ENCODE measurements around the gene CDC42BPB.

GRCh38 chr14:103008126-103008525 lies 49.2 kb downstream of the CDC42BPB start:
- TF ChIP-seq POLR2AphosphoS5 (IDR thresholded peaks at IDR 0.05; ENCODE audit: low read depth, low read length), result no peak
- no peak for TF ChIP-seq TEAD4 (IDR thresholded peaks at IDR 0.05; ENCODE audit: borderline replicate concordance, insufficient read depth)
- TF ChIP-seq CTCF (IDR thresholded peaks at IDR 0.05), result no peak
- no peak for TF ChIP-seq PBX3 (IDR thresholded peaks at IDR 0.05)
- TF ChIP-seq SMC3 (IDR thresholded peaks at IDR 0.05; ENCODE audit: low read depth, low read length), result no peak
- no peak for TF ChIP-seq ZBTB33 (IDR thresholded peaks at IDR 0.05; ENCODE audit: borderline replicate concordance, low read depth)
- TF ChIP-seq TAF1 (IDR thresholded peaks at IDR 0.05; ENCODE audit: borderline replicate concordance, low read depth, low read length), result no peak
